GM23338 (cell line): ENCODE data around the gene KCNK10. TPM values are rescaled to one million over a fixed set of nuclear protein-coding genes. Genes with fewer than 3 reads are reported as not detected.

Source experiments
- ATAC-seq: fragments of 200-7000 bp; cut with Tn5 transposase; 3 replicates; pipeline ENCODE4 v1.9.1; 2020
- DNase-seq: peaks from one replicate; pipeline ENCODE4 v3.0.0-alpha.2; 2015; ENCODE audit warnings: low spot score
- H2AFZ ChIP-seq: fragments of 200-600 bp; sonication (generic); 2 replicates; pipeline ENCODE4 v1.8.0; 2016; ENCODE audit warnings: antibody characterized with exemption, mild to moderate bottlenecking, moderate library complexity
- H3F3A ChIP-seq: fragments of 200-600 bp; sonication (generic); replicated peaks from 2 replicates; pipeline ENCODE4 v1.8.0; 2017; ENCODE audit warnings: antibody characterized with exemption, mixed run types, low read depth
- H3K27ac ChIP-seq: fragments of 200-600 bp; sonication (generic); 2 replicates; pipeline ENCODE4 v1.6.1; 2016; ENCODE audit warnings: low read depth
- H3K27me3 ChIP-seq: fragments of 200-600 bp; sonication (generic); 2 replicates; pipeline ENCODE4 v1.8.0; 2016; ENCODE audit warnings: mild to moderate bottlenecking, mixed run types, moderate library complexity; ENCODE audit not compliant: insufficient read depth
- H3K36me3 ChIP-seq: fragments of 200-600 bp; sonication (generic); 2 replicates; pipeline ENCODE4 v1.8.0; 2016; ENCODE audit warnings: mild to moderate bottlenecking; ENCODE audit not compliant: insufficient read depth
- H3K4me1 ChIP-seq: fragments of 200-600 bp; sonication (generic); 2 replicates; pipeline ENCODE4 v1.8.0; 2016; ENCODE audit warnings: mild to moderate bottlenecking, moderate library complexity; ENCODE audit not compliant: insufficient read depth
- H3K4me2 ChIP-seq: fragments of 200-600 bp; sonication (generic); 2 replicates; pipeline ENCODE4 v1.7.1; 2017; ENCODE audit warnings: mixed run types
- H3K4me3 ChIP-seq: fragments of 200-600 bp; sonication (generic); 2 replicates; pipeline ENCODE4 v1.6.1; 2016; ENCODE audit warnings: mixed run types
- H3K79me2 ChIP-seq: fragments of 200-600 bp; sonication (generic); replicated peaks from 2 replicates; pipeline ENCODE4 v1.8.0; 2017; ENCODE audit warnings: mild to moderate bottlenecking; ENCODE audit not compliant: insufficient read depth
- H3K9me2 ChIP-seq: fragments of 200-600 bp; sonication (generic); 2 replicates; pipeline ENCODE4 v1.8.0; 2017; ENCODE audit not compliant: insufficient read depth
- H4K20me1 ChIP-seq: fragments of 200-600 bp; sonication (generic); replicated peaks from 2 replicates; pipeline ENCODE4 v1.8.0; 2017; ENCODE audit warnings: mild to moderate bottlenecking; ENCODE audit not compliant: insufficient read depth
- H3K27ac Mint-ChIP-seq: 2 replicates; pipeline ENCODE4 v1.8.0; 2020; ENCODE audit warnings: inconsistent platforms, mild to moderate bottlenecking, moderate library complexity, mixed read lengths
- H3K27me3 Mint-ChIP-seq: 3 replicates; pipeline ENCODE4 v1.8.0; 2022; ENCODE audit warnings: low read depth, mild to moderate bottlenecking, moderate library complexity, mixed read lengths, inconsistent platforms; ENCODE audit not compliant: insufficient read depth, poor library complexity
- H3K36me3 Mint-ChIP-seq: 3 replicates; pipeline ENCODE4 v1.8.0; 2021; ENCODE audit warnings: low read depth, mild to moderate bottlenecking, inconsistent platforms, moderate library complexity, mixed read lengths
- H3K4me1 Mint-ChIP-seq: 3 replicates; pipeline ENCODE4 v1.8.0; 2020; ENCODE audit warnings: mild to moderate bottlenecking, inconsistent platforms, mixed read lengths
- H3K4me3 Mint-ChIP-seq: 3 replicates; pipeline ENCODE4 v1.8.0; 2021; ENCODE audit warnings: moderate library complexity, mild to moderate bottlenecking, inconsistent platforms, mixed read lengths
- H3K9me3 Mint-ChIP-seq: 3 replicates; pipeline ENCODE4 v1.8.0; 2020; ENCODE audit warnings: moderate library complexity, mild to moderate bottlenecking, inconsistent platforms, mixed read lengths
- CREB1 ChIP-seq: fragments of 250-450 bp; sonication (Bioruptor Pico); IDR thresholded peaks from 2 replicates; pipeline ENCODE4 v1.5.0; 2020; ENCODE audit warnings: low read depth, mild to moderate bottlenecking, moderate library complexity
- CTCF ChIP-seq, 2 experiments: fragments of 200-600 bp in 1 of 2; sonication (generic) in 1 of 2; conservative IDR thresholded peaks; 2 replicates each; pipeline versions ENCODE4 v1.5.1 to v1.6.1; 2016 to 2017; ENCODE audit warnings: antibody characterized with exemption in 2 of 2, low read depth in 2 of 2, mild to moderate bottlenecking in 2 of 2, moderate library complexity in 1 of 2
- ETS1 ChIP-seq: IDR thresholded peaks from 2 replicates; pipeline ENCODE4 v1.6.1; 2016; ENCODE audit warnings: antibody characterized with exemption
- EZH2 ChIP-seq: fragments of 200-600 bp; sonication (generic); IDR thresholded peaks from one replicate; pipeline ENCODE4 v1.8.0; 2017; ENCODE audit warnings: antibody characterized with exemption, mild to moderate bottlenecking, low read depth; ENCODE audit not compliant: unreplicated experiment
- EZH2phosphoT487 ChIP-seq: fragments of 200-600 bp; sonication (generic); IDR thresholded peaks from one replicate; pipeline ENCODE4 v1.8.1; 2018; ENCODE audit warnings: antibody characterized with exemption; ENCODE audit not compliant: unreplicated experiment
- JUNB ChIP-seq: IDR thresholded peaks from one replicate; pipeline ENCODE4 v1.6.1; 2016; ENCODE audit warnings: antibody characterized with exemption; ENCODE audit not compliant: unreplicated experiment
- NANOG ChIP-seq: IDR thresholded peaks from 2 replicates; pipeline ENCODE4 v1.6.1; 2016; ENCODE audit warnings: antibody characterized with exemption, borderline replicate concordance
- POLR2AphosphoS5 ChIP-seq: IDR thresholded peaks from 2 replicates; pipeline ENCODE4 v1.6.1; 2016; ENCODE audit warnings: antibody characterized with exemption, low read depth
- ZNF114 ChIP-seq: fragments of 250-450 bp; sonication (Bioruptor Pico); IDR thresholded peaks from 2 replicates; pipeline ENCODE4 v1.5.0; 2020; ENCODE audit warnings: mild to moderate bottlenecking, moderate library complexity
- ZNF331 ChIP-seq: fragments of 250-450 bp; sonication (Bioruptor Pico); IDR thresholded peaks from 2 replicates; pipeline ENCODE4 v1.5.0; 2020; ENCODE audit warnings: low read depth, mild to moderate bottlenecking, moderate library complexity
- polyA plus RNA-seq: library from polyadenylated mRNA; unstranded; fragments of >200 nt; fragmentation: Nextera tagmentation; extraction: Ambion mirVana; gene quantifications from 2 replicates; pipeline ENCODE4 v1.2.1, GENCODE V29; 2016
- total RNA-seq: library from RNA; depleted of rRNA; stranded (reverse); fragments of >200 nt; shearing (Covaris generic); gene quantifications from 2 replicates; pipeline ENCODE4 v1.2.3, GENCODE V29; 2014
- TF ChIP-seq, protein P1 (sequence below): IDR thresholded peaks from one replicate; pipeline ENCODE4 v1.6.1; 2018; ENCODE audit warnings: antibody characterized with exemption; ENCODE audit not compliant: unreplicated experiment
- TF ChIP-seq, protein P2 (sequence below): fragments of 250-450 bp; sonication (Bioruptor Pico); IDR thresholded peaks from 2 replicates; pipeline ENCODE4 v1.5.0; 2020; ENCODE audit warnings: mild to moderate bottlenecking, moderate library complexity

KCNK10 gene
- total and polyA plus RNA-seq, 2 experiments from 2014 or later, result 0.29 to 1.0 TPM

GRCh38 chr14:88179716-88180115 is 143.4 kb downstream of the KCNK10 start (continued):
- no peak for TF ChIP-seq ZNF114 (CRISPR knock-in tag)
- TF ChIP-seq POLR2AphosphoS5, result no peak
- no peak for TF ChIP-seq NANOG

- DNase-seq (no peak), ATAC-seq (no peak)
- no peaks in the 10 kb centered on the region for H3K36me3 ChIP-seq
- no peak overlapping the region for H2AFZ ChIP-seq
- H3K9me3 Mint-ChIP-seq, result no peaks in the 10 kb centered on the region
- no peak overlapping the region for H3K4me2 ChIP-seq
- TF ChIP-seq NANOG, result no peak
- TF ChIP-seq CTCF (conservative IDR thresholded peaks at IDR 0.05; ENCODE audit: low read depth in 2 of 2), result no peak
- TF ChIP-seq EZH2phosphoT487, result no peak
- no peak for TF ChIP-seq JUNB
- TF ChIP-seq ZNF331, result no peak
- TF ChIP-seq, protein P1, sequence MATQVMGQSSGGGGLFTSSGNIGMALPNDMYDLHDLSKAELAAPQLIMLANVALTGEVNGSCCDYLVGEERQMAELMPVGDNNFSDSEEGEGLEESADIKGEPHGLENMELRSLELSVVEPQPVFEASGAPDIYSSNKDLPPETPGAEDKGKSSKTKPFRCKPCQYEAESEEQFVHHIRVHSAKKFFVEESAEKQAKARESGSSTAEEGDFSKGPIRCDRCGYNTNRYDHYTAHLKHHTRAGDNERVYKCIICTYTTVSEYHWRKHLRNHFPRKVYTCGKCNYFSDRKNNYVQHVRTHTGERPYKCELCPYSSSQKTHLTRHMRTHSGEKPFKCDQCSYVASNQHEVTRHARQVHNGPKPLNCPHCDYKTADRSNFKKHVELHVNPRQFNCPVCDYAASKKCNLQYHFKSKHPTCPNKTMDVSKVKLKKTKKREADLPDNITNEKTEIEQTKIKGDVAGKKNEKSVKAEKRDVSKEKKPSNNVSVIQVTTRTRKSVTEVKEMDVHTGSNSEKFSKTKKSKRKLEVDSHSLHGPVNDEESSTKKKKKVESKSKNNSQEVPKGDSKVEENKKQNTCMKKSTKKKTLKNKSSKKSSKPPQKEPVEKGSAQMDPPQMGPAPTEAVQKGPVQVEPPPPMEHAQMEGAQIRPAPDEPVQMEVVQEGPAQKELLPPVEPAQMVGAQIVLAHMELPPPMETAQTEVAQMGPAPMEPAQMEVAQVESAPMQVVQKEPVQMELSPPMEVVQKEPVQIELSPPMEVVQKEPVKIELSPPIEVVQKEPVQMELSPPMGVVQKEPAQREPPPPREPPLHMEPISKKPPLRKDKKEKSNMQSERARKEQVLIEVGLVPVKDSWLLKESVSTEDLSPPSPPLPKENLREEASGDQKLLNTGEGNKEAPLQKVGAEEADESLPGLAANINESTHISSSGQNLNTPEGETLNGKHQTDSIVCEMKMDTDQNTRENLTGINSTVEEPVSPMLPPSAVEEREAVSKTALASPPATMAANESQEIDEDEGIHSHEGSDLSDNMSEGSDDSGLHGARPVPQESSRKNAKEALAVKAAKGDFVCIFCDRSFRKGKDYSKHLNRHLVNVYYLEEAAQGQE, result no peak
- TF ChIP-seq ETS1, result no peak
- no peak for TF ChIP-seq CREB1
- no peak for TF ChIP-seq POLR2AphosphoS5
- TF ChIP-seq, protein P2, sequence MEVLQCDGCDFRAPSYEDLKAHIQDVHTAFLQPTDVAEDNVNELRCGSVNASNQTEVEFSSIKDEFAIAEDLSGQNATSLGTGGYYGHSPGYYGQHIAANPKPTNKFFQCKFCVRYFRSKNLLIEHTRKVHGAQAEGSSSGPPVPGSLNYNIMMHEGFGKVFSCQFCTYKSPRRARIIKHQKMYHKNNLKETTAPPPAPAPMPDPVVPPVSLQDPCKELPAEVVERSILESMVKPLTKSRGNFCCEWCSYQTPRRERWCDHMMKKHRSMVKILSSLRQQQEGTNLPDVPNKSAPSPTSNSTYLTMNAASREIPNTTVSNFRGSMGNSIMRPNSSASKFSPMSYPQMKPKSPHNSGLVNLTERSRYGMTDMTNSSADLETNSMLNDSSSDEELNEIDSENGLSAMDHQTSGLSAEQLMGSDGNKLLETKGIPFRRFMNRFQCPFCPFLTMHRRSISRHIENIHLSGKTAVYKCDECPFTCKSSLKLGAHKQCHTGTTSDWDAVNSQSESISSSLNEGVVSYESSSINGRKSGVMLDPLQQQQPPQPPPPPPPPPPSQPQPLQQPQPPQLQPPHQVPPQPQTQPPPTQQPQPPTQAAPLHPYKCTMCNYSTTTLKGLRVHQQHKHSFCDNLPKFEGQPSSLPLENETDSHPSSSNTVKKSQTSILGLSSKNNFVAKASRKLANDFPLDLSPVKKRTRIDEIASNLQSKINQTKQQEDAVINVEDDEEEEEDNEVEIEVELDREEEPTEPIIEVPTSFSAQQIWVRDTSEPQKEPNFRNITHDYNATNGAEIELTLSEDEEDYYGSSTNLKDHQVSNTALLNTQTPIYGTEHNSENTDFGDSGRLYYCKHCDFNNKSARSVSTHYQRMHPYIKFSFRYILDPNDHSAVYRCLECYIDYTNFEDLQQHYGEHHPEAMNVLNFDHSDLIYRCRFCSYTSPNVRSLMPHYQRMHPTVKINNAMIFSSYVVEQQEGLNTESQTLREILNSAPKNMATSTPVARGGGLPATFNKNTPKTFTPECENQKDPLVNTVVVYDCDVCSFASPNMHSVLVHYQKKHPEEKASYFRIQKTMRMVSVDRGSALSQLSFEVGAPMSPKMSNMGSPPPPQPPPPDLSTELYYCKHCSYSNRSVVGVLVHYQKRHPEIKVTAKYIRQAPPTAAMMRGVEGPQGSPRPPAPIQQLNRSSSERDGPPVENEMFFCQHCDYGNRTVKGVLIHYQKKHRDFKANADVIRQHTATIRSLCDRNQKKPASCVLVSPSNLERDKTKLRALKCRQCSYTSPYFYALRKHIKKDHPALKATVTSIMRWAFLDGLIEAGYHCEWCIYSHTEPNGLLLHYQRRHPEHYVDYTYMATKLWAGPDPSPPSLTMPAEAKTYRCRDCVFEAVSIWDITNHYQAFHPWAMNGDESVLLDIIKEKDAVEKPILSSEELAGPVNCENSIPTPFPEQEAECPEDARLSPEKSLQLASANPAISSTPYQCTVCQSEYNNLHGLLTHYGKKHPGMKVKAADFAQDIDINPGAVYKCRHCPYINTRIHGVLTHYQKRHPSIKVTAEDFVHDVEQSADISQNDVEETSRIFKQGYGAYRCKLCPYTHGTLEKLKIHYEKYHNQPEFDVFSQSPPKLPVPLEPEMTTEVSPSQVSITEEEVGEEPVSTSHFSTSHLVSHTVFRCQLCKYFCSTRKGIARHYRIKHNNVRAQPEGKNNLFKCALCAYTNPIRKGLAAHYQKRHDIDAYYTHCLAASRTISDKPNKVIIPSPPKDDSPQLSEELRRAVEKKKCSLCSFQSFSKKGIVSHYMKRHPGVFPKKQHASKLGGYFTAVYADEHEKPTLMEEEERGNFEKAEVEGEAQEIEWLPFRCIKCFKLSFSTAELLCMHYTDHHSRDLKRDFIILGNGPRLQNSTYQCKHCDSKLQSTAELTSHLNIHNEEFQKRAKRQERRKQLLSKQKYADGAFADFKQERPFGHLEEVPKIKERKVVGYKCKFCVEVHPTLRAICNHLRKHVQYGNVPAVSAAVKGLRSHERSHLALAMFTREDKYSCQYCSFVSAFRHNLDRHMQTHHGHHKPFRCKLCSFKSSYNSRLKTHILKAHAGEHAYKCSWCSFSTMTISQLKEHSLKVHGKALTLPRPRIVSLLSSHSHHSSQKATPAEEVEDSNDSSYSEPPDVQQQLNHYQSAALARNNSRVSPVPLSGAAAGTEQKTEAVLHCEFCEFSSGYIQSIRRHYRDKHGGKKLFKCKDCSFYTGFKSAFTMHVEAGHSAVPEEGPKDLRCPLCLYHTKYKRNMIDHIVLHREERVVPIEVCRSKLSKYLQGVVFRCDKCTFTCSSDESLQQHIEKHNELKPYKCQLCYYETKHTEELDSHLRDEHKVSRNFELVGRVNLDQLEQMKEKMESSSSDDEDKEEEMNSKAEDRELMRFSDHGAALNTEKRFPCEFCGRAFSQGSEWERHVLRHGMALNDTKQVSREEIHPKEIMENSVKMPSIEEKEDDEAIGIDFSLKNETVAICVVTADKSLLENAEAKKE (CRISPR knock-in tag), result no peak
- TF ChIP-seq EZH2, result no peak
- H3K79me2 ChIP-seq, result no peaks in the 10 kb centered on the region
- H3K4me3 Mint-ChIP-seq, result no peak overlapping the region
- no peaks in the 10 kb centered on the region for H3K9me2 ChIP-seq
- H3K27ac Mint-ChIP-seq, result no peak overlapping the region
- no peak overlapping the region for H3K4me3 ChIP-seq
- H3K4me1 ChIP-seq, result no peaks in the 10 kb centered on the region
- no peaks in the 10 kb centered on the region for H3K27me3 ChIP-seq
- H3K27ac ChIP-seq, result no peak overlapping the region
- no peaks in the 10 kb centered on the region for H4K20me1 ChIP-seq
- H3F3A ChIP-seq, result no peaks in the 10 kb centered on the region
- H3K4me1 Mint-ChIP-seq, result peaks cover 4% of the 10 kb centered on the region; the same call in 2 of the 3 replicates
- H3K27me3 Mint-ChIP-seq, result peaks cover 2% of the 10 kb centered on the region
- H3K36me3 Mint-ChIP-seq, result no peaks in the 10 kb centered on the region
Observed at GRCh38 chr14:88170333-88170732, 152.7 kb downstream of the KCNK10 start.
